A549 (cell line): ENCODE results near the gene HIC2. TPM values are rescaled to one million over a fixed set of nuclear protein-coding genes. Genes with fewer than 3 reads are reported as not detected.
A peak's percentile ranks its signal among the peaks of the same experiment; 100 is the strongest.
"Not testable (repeated sequence)": the region's sequence is repeated elsewhere in the genome, so short reads cannot be mapped to it uniquely, and the experiment has no call there.

Experiments
- ATAC-seq, 2 experiments: fragments of 200-7000 bp in 1 of 2; fragments of >200 bp in 1 of 2; cut with Nextera tagmentation in 1 of 2; cut with Tn5 transposase in 1 of 2; 3 replicates each; pipeline versions ENCODE4 v1.8.0 to v1.9.1; 2018 to 2020; ENCODE audit warnings: mild to moderate bottlenecking in 1 of 2, moderate library complexity in 1 of 2
- CTCF ChIA-PET: fragments of 300-600 bp; sonication (Branson Sonifier 250); formaldehyde crosslinking; extraction: SDS; loops from one replicate; lab custom pipeline; 2021; ENCODE audit warnings: antibody characterized with exemption, inconsistent platforms; lab: Yijun Ruan, JAX
- POLR2A ChIA-PET: fragments of 350-600 bp; formaldehyde crosslinking; extraction: SDS; loops from one replicate; lab custom pipeline; 2021; ENCODE audit warnings: antibody characterized with exemption, inconsistent platforms; lab: Yijun Ruan, JAX
- DNase-seq, 2 experiments: peaks; one replicate each; pipeline versions ENCODE4 v3.0.0 to v3.0.0-alpha.2; 2011 to 2016; ENCODE audit warnings: low read depth in 1 of 2, low spot score in 1 of 2
- FAIRE-seq: peaks from 2 replicates; lab custom pipeline; 2011; peaks lifted over from hg19 to GRCh38; lab: Jason Lieb, UNC
- H3K27ac ChIP-seq, 2 experiments: fragments of >200 bp; sonication (Bioruptor Twin); formaldehyde crosslinking; 3 replicates each; pipeline ENCODE4 v1.5.1; 2016 to 2017
- H3K4me1 ChIP-seq: fragments of >200 bp; sonication (Bioruptor Twin); formaldehyde crosslinking; 3 replicates; pipeline ENCODE4 v1.6.1; 2016
- H3K4me2 ChIP-seq: fragments of >200 bp; sonication (Bioruptor Twin); formaldehyde crosslinking; 3 replicates; pipeline ENCODE4 v1.6.1; 2016
- H3K4me3 ChIP-seq: fragments of >200 bp; sonication (Bioruptor Twin); formaldehyde crosslinking; 3 replicates; pipeline ENCODE4 v1.5.1; 2016
- H3K9me3 ChIP-seq: fragments of >200 bp; sonication (Bioruptor Twin); formaldehyde crosslinking; 3 replicates; pipeline ENCODE4 v1.6.1; 2016
- WGBS: methylation state at CpG from one replicate; pipeline ENCODE4 v1.1.6; 2017; ENCODE audit errors: missing lambda C conversion rate; 5-methylcytosine and 5-hydroxymethylcytosine counted together
- polyA minus RNA-seq: library from RNA; depleted of rRNA, polyadenylated mRNA; stranded (reverse); fragments of >200 nt; gene quantifications from 2 replicates; pipeline ENCODE4 v1.2.3, GENCODE V29; 2011; rRNA and poly(A)+ RNA removed
- polyA plus RNA-seq, 4 experiments: library from polyadenylated mRNA; depleted of rRNA in 3 of 4; stranded (reverse); fragments of >200 nt; fragmentation: RNase III in 1 of 4; extraction: RNeasy Plus Mini Kit Qiagen cat#74134 plus additional on column Dnase treatment in 1 of 4; gene quantifications; 2 replicates in 3 of 4; 3 replicates in 1 of 4; pipeline ENCODE4 v1.2.3, GENCODE V29; 2011 to 2017

The HIC2 gene, protein sequence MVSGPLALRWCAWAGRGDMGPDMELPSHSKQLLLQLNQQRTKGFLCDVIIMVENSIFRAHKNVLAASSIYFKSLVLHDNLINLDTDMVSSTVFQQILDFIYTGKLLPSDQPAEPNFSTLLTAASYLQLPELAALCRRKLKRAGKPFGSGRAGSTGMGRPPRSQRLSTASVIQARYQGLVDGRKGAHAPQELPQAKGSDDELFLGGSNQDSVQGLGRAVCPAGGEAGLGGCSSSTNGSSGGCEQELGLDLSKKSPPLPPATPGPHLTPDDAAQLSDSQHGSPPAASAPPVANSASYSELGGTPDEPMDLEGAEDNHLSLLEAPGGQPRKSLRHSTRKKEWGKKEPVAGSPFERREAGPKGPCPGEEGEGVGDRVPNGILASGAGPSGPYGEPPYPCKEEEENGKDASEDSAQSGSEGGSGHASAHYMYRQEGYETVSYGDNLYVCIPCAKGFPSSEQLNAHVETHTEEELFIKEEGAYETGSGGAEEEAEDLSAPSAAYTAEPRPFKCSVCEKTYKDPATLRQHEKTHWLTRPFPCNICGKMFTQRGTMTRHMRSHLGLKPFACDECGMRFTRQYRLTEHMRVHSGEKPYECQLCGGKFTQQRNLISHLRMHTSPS
- polyA plus RNA-seq (2011; rRNA removed) (1.0 and 1.1 TPM in 2 replicates), polyA plus RNA-seq (2017; fragmentation: RNase III; extraction: RNeasy Plus Mini Kit Qiagen cat#74134 plus additional on column Dnase treatment) (2.7 to 2.9 TPM (median 2.8 TPM) in 3 replicates), polyA minus RNA-seq (1.7 and 2.3 TPM in 2 replicates)
- polyA plus RNA-seq (2012; cell fraction: cytosol; rRNA removed): 1.1 and 1.6 TPM in 2 replicates
- polyA plus RNA-seq (2012; cell fraction: nucleus; rRNA removed): 4.6 and 5.2 TPM in 2 replicates

DNA sequence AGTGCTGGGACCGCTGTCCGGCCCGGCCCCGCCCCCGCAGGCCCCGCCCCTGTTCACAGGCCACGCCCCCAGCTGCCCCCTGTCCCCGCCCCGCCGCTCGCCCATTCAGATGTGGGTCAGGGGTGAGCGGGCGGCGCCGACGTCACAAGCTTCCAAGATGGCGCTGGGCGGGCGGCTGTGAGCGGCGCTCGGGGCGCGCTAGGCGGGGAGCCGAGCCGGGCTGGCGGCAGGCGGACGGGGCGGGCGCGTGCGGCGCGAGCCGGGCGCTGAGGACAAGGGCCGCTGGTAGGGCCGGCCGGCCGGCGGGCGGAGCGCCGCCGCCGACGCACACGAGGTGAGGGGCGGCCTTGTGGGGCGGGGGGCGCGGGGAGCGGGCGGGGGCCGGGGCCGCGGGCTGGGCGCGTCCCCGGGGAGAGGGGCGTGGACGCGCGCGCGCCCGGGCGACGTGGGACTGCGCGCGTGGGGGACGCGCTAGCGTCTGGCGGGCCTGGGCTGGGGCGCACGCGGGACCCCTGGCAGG, at the start of gene HIC2:
Gene HIC2, plus strand, starts transcription at position 145 of the 520 bp plus-strand sequence. CDS start 25,461 bp downstream, outside the sequence.
- peak; percentile 84 to 85 for ATAC-seq
- POLR2A ChIA-PET, H3K4me1 ChIP-seq, H3K9me3 ChIP-seq, FAIRE-seq, CTCF ChIA-PET, DNase-seq: not testable (repeated sequence)
- peak within 1 kb of the TSS; percentile 59 to 83; a peak in 4 of 6 replicates for H3K27ac ChIP-seq
- no CpG with 5 or more reads among the region's 81 CpGs for WGBS
- peak within 1 kb of the TSS; percentile 45; the same call in 1 of the 3 replicates for H3K4me2 ChIP-seq
- peak within 1 kb of the TSS; percentile 49 for H3K4me3 ChIP-seq

GRCh38 chr22:21368603-21369310, 48.4 kb upstream of the HIC2 start:
- 60% methylated on average over 1 of the region's 12 CpGs for WGBS
- H3K27ac ChIP-seq, H3K4me3 ChIP-seq, H3K4me2 ChIP-seq, DNase-seq, H3K4me1 ChIP-seq, H3K9me3 ChIP-seq, FAIRE-seq, ATAC-seq, POLR2A ChIA-PET, CTCF ChIA-PET: not testable (repeated sequence)

- H3K4me1 ChIP-seq, ATAC-seq, DNase-seq, H3K9me3 ChIP-seq, CTCF ChIA-PET, H3K4me3 ChIP-seq, POLR2A ChIA-PET, FAIRE-seq, H3K4me2 ChIP-seq, H3K27ac ChIP-seq: not testable (repeated sequence)
- no CpG with 5 or more reads among the region's 4 CpGs for WGBS
Observed at GRCh38 chr22:21375880-21376279, 41.3 kb upstream of the HIC2 start.

DNA sequence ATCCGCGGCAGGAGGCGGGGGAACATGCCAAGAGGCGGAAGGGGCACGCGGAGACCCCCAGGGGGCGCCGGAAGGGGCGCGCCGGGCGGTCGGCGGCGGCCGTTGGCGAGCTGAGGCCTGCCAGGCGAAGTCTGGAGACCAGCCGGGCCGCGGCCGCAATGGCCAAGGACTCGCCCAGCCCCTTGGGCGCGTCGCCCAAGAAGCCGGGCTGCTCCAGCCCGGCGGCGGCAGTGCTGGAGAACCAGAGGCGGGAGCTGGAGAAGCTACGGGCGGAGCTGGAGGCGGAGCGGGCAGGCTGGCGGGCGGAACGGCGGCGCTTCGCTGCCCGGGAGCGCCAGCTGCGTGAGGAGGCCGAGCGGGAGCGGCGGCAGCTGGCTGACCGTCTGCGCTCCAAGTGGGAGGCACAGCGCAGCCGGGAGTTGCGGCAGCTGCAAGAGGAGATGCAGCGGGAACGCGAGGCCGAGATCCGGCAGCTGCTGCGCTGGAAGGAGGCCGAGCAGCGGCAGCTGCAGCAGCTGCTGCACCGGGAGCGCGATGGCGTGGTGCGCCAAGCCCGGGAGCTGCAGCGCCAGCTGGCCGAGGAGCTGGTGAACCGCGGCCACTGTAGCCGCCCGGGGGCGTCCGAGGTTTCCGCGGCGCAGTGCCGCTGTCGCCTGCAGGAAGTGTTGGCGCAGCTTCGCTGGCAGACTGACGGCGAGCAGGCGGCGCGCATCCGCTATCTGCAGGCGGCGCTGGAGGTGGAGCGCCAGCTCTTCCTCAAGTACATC, 33.3 kb upstream of the HIC2 start, which contains the start of gene RIMBP3B:
Gene RIMBP3B, plus strand, starts transcription at position 51 of the 767 bp plus-strand sequence. Its CDS starts 108 bp downstream, at position 159.
- FAIRE-seq, H3K27ac ChIP-seq, H3K4me3 ChIP-seq, CTCF ChIA-PET, POLR2A ChIA-PET, H3K4me2 ChIP-seq, H3K9me3 ChIP-seq, H3K4me1 ChIP-seq, DNase-seq: not testable (repeated sequence)
- peak; percentile 93 to 94 for ATAC-seq
- WGBS: no CpG with 5 or more reads among the region's 91 CpGs

DNA sequence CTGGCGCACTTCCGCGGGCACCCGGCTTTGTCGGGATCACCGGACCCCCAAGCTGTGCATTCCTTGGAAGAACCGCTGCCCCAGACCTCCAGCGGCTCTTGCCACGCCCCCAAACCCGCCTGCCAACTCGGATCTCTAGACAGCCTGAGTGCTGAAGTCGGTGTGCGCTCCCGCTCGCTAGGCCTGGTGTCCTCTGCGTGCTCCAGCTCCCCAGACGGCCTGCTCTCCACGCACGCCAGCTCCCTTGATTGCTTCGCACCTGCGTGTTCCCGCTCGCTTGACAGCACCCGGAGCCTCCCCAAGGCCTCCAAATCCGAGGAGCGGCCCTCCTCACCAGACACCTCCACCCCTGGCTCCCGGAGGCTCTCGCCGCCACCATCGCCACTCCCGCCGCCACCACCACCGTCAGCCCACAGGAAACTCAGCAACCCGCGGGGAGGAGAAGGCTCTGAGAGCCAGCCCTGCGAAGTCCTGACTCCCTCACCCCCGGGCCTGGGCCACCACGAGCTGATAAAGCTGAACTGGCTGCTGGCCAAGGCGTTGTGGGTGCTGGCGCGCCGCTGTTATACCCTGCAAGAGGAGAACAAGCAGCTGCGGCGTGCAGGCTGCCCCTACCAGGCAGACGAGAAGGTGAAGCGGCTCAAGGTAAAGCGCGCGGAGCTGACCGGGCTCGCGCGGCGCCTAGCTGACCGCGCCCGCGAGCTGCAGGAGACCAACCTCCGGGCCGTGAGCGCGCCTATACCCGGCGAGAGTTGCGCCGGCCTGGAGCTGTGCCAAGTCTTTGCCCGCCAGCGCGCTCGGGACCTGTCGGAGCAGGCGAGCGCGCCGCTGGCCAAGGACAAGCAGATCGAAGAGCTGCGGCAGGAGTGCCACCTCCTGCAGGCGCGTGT, 32.5 kb upstream of the HIC2 start:
- H3K4me1 ChIP-seq, CTCF ChIA-PET, POLR2A ChIA-PET, H3K4me2 ChIP-seq, H3K4me3 ChIP-seq, DNase-seq, H3K27ac ChIP-seq, H3K9me3 ChIP-seq, FAIRE-seq: not testable (repeated sequence)
- peak; percentile 52 to 68; a peak in 4 of 6 replicates for ATAC-seq
- WGBS: no CpG with 5 or more reads among the region's 79 CpGs

- H3K4me1 ChIP-seq, H3K9me3 ChIP-seq, FAIRE-seq, H3K4me3 ChIP-seq, DNase-seq, POLR2A ChIA-PET, ATAC-seq, CTCF ChIA-PET, H3K27ac ChIP-seq, H3K4me2 ChIP-seq: not testable (repeated sequence)
- WGBS: no CpG with 5 or more reads among the region's 7 CpGs
Observed at GRCh38 chr22:21389480-21389879, 27.7 kb upstream of the HIC2 start.

- WGBS: no CpG with 5 or more reads among the region's 9 CpGs
- CTCF ChIA-PET, H3K4me2 ChIP-seq, H3K4me1 ChIP-seq, FAIRE-seq, H3K9me3 ChIP-seq, DNase-seq, H3K4me3 ChIP-seq, POLR2A ChIA-PET, H3K27ac ChIP-seq: not testable (repeated sequence)
- peak; percentile 75 to 95 for ATAC-seq
Observed at GRCh38 chr22:21390013-21390412, 27.2 kb upstream of the HIC2 start.

DNA sequence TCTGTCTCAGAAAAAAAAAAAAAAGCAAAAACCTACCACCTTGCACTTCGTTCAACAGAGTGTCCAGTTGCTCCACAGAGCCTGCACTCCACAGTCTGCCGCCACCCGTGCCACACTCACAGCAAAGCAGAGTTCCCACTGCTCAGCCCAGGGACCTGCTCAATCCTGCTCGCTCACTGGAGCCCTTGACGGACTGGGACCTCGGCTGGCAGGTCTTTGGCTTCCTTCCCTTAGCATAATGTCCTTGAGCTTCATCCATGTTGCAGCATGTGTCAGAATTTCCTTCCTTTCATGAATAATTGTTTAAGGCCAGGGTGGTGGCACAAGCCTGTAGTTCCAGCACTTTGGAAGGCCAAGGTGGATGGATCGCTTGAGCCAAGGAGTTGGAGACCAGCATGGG, 22.6 kb upstream of the HIC2 start:
- H3K9me3 ChIP-seq, H3K4me3 ChIP-seq, ATAC-seq, POLR2A ChIA-PET, H3K27ac ChIP-seq, H3K4me2 ChIP-seq, CTCF ChIA-PET, DNase-seq, FAIRE-seq, H3K4me1 ChIP-seq: not testable (repeated sequence)
- WGBS: no CpG with 5 or more reads among the region's 7 CpGs

DNA sequence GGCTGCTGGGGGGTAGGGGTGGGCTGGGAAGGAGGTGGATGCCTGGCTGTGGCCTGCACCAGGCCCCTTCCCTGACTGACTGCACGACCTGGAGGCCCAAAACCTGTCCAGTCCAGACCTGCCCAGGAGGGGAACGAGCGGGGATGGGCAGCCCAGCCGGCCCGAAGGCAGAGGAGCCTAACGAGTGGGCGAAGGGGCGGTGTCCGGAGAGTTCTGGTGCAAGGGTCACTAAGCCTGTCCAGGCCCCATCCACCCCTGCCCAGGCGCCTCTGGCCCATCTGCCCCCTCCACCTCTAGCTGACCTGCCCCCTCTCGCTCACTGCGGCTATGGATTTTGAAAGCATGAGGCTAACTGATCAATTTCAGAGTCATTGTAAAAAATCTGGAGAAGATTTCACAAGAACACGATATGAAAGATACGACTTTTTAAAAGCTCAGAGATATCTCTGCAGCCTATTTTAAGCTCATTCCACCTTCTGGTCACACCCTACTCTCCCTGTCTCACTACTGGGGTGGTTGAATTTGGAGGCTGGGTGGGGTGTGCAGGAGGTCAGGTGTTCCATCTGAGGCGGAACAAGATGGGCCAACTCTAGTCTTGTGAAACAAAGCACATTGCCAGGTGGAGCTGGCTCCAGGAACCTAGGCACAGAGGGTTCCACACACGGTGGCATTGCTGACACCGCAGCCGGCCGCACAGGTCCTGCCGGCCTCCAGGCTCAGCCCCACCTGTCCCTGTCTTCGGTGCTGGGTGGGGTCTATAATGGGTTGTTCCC, 15.8 kb upstream of the HIC2 start:
- H3K27ac ChIP-seq, DNase-seq, H3K4me3 ChIP-seq, POLR2A ChIA-PET, CTCF ChIA-PET, H3K9me3 ChIP-seq, FAIRE-seq, ATAC-seq, H3K4me1 ChIP-seq, H3K4me2 ChIP-seq: not testable (repeated sequence)
- WGBS: no CpG with 5 or more reads among the region's 21 CpGs
